Loucy (cell line): Measurements from ENCODE around the gene TFPI.
"Not testable (repeated sequence)": the region's sequence is repeated elsewhere in the genome, so short reads cannot be mapped to it uniquely, and the experiment has no call there.

ENCODE experiments used
- CTCF ChIP-seq: fragments of 200-600 bp; sonication (generic); conservative IDR thresholded peaks from 2 replicates; pipeline ENCODE4 v1.5.1; 2014; ENCODE audit warnings: mild to moderate bottlenecking, antibody characterized with exemption, low read length
- EZH2phosphoT487 ChIP-seq: fragments of 200-600 bp; IDR thresholded peaks from 2 replicates; pipeline ENCODE4 v1.6.1; 2018; ENCODE audit warnings: antibody characterized with exemption, mild to moderate bottlenecking, moderate library complexity, borderline replicate concordance

DNA sequence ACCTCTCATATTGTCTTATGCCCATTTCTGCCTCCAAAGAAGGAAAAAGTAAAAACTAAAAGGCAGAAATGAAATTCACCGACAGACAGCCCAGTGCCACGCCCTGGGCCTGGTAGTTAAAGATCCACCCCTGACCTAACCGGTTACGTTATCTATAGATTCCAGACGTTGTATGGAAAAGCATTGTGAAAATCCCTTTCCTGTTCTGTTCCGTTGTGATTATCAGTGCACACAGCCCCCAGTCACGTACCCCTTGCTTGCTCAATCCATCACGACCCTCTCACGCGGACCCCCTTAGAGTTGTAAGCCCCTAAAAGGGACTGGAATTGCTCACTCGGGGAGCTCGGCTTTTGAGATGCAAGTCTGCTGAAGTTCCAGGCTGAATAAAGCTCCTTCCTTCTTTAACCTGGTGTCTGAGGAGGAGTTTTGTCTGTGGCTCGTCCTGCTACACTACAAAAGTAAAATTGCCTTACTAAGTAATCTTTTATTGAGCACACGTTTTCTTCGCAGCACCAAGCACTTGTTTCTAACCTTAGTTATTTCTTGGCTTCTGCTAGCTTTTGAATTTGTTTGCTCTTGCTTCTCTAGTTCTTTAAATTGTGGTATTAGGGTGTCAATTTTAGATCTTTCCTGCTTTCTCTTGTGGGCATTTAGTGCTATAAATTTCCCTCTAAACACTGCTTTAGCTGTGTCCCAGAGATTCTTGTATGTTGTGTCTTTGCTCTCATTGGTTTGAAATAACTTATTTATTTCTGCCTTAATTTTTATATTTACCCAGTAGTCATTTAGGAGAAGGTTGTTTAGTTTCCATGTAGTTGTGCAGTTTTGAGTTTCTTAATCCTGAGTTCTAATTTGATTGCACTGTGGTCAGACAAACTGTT lies 37.4 kb downstream of the TFPI start:
- not testable (repeated sequence) for TF ChIP-seq CTCF, EZH2phosphoT487
